ENCODE measurements around the gene NFASC.

Gene NFASC

DNA sequence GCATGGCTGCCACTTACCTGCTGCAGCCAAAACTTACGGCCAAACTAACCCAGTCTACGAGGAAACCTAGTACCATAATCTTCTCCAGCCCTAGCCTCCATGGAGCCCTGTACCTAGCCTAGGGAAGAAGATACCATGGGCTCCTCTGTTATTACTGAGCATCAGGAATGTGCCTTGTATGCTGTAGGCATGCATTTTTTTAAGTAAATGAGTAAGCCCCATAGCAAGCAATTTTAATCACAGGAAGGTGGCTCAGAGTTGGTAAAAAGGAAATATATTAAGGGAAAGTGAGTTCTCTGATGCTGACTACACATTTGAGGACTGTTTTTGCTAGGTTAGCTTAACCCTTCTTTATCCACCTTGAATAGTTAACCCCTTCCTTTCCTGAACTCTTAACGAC is 21.2 kb downstream of the NFASC start:
- DNase-seq: no peak

DNA sequence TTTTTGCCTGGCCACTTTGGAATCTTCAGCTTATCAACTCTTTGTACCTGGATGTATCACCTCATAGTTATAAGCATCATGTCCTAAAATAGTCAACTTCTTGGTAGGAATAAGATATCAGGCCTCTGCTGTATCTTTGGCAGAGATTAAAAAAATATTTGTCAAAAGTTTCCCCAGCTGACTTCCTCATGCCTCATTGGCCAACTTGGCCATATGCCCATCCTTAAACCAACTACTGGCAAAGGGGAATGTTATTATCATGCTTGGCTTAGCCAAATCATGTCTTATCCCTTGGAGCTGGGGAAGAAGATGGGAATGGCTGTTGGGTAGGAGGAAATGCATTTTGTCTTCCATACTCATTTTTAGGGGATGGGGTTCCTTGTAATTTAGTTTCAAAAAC is 23.4 kb downstream of the NFASC start:
- DNase-seq: no peak

DNA sequence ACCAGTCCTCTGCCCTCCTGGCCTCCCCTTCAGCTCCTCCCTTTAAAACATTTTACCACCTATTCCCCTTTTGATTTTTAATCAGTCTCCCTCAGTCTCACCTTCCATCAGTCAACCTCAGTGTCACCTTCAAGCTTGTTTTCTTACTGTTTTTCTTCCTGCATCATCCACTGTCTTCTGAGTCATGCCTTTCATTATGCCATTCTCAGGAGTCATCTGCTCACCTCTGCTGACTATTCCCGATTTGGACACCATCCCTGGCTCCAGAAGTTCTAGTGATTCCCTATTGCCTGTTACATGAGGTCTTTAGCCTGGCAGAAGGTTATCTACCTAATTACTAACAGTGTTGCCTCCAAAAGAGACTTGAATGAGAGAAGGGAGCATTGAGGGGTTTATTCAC is 23.9 kb downstream of the NFASC start:
- DNase-seq: no peak

DNA sequence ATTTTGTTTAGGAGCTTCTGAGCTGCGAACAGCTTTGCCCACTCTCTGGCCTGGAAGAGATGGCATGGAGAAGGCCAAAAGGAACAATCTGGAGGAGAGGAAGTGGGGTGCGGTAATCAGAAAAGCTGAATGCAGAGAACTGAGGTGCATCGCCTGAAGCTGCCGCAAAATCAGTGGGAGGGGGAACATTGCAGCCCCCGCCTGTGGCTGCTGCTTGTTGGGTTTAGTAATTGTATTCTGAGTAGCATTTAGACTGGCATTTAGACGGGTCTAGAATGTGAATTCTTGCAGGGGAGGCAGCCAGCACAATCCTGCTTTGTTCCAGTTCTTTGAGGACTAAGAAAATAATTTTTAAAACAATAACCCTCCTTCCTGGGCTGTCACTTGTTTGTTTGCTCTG is 25.4 kb downstream of the NFASC start:
- DNase-seq: no peak

DNA sequence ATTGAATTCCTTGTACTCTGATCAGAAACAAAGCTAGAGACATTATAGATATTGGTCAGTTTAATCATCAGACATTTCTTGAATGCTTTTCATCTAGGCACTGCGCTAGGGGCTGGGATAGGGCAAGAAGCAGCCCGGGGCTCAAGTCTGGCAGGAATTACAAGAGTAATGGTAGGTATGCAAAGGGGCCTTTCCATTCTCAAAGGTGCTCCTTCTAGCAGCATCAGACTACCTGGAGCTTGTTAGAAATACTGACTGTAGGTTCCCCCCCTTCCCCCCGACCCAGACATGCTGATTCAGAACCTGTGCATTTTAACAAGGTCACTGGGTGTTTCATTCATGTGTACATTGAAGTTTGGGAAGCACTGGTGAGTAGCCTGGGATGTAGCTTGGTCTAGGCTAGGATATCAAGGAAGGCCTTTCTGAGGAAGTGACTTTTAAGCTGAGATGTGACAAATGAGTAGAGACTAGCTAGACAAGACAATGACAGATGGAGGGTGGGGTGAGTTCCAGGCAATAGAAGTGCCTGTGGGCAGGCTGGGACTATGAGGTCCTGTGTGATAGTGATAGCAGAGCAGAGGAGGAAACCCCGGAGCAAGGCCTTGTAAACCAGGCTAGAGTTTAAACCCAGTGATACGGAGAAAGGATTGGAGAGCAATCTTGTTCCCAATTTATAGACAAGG is 26.3 kb downstream of the NFASC start:
- no peak for DNase-seq

DNA sequence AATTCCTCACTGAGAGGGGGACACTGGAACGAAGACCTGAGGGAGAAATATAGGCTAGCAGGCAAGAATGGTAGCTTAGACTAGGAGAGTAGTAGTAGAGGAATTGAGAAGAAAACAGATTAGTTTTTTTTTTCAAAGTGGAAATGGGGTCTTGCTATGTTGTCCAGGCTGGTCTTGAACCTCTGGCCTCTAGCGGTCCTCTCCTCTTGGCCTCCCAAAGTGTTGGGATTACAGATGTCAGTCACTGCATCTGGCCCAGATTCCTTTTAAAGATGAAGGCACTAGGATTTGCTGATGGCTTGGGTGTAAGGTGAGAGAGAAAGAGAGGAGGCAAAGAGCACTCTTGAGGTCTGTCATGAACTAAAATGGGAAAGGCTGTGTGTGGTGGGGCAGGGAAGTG is 30.1 kb downstream of the NFASC start:
- no peak for DNase-seq

DNA sequence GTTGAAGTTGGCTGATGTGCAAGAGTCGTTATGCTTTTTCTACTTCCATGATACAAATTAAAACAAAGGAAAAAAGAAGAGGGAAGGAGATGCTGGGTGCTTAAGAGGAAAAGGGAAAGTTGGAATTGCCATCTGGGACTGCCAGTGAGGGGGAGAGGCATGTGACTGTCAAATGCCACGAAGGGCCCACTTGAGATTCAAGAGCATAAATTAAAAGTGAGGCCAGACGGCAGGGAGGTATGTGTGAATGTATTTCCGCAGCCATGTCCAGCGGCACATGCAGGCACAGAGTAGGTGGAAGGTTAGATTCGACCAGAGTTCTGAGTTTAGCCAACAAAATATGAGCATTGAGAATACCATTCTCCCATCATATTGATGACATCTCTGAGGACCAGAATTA is 32.0 kb downstream of the NFASC start:
- DNase-seq: no peak

DNA sequence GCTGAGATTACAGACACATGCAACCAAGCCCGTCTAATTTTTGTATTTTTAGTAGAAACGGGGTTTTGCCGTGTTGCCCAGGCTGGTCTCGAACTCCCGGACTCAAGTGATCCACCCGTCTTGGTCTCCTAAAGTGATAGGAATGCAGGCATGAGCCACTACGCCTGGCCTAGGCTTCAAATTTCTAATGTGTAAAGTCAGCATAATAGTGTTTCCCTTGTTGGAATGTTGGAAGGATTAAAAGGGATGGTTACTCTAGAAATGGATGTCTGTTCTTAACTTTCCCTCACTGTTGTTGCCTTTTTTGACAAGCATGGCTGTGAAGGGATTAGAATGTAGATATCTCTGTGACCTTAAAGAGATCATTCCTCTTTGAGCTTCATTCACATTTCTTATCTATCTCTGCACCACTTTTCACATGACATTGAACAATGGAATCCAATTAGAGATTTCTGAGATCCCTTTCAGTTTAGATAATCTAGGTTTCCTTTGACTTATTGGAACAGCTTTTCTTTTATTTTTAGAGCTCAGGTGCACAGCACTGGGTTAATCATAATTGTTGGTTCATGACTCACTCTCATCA is 33.7 kb downstream of the NFASC start:
- no peak for DNase-seq

DNA sequence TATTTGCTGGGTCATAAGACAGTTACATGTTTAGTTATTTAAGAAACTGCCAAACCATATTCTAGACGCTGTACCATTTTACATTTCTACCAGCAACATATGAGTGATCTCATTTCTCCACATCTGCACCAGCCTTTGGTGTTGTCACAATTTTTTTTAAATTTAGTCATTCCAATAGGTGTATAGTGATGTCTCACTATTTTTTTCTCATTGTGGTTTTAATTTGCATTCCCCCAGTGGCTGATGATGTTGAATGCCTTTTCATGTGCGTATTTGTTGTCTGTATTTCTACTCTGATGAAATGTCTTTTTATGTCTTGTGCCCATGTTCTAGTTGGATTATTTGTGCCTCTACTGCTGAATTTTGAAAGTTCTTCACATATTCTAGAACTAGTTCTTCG is 38.4 kb downstream of the NFASC start:
- DNase-seq: no peak

DNA sequence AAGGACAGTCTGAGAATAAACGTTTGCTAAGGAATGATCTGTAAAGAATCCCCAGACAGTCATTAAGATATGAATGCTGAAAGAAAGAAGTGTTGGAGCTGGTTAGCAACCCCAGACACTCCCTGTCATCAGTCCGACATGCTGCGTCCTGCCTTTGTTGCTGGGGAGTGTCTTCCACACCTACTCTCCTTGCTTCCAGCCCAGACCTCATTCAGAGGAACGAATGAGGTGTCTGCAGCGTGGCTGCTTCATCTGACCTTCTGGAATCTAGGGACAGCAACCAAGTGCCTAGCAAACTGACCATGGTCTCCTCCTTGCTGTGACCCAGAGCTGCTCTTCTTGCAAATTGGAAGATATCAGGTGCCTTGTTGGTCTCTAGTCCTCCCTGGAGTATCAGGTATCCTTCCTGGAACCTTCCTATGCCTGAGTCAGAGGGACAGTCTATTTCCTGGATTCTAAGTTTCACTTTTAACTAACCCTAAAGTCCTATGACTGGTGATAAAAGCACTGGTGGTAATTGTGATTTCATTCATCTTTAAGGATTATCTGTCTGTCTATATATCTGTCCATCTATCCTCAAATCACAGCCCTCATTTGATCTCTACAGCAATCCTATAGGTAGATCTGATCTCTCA is 45.3 kb downstream of the NFASC start:
- DNase-seq: no peak

DNA sequence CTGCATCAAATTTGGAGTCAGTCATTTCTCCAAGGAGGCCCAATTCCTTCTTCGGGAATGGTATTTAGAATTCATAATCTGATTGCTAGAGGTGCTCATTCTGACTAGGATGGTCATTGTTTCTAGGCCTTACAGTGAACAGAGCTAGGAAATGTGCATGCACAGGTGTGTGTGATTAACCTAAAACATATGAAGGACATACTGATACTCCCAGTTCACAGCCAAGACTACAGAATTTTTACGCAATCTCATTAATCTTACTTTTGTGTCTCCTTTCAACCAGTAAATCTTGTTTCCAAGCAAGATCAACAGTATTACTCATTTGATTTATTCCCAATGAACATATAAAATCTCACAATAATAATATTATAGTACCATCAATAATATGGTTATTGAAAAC is 47.1 kb downstream of the NFASC start:
- DNase-seq: no peak

DNA sequence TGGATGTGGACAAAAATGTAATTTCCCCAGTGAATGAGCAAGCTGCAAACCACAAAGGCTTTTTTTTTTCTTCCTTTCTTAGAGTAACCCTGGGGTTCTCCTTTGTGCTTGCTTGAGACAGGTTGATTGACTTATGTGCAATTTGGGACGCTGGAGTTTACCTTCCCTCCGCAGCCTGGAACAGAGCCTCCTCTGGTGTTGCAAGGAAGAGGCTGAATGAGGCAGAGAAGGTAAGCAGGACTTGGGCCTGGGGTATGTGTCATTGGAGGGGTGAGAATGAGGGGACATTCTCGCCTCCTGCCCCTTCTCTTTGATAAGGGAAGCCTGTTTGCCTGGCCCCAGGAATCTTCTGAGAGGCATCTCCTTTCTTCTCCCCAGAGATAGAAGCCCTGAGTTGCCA is 49.8 kb downstream of the NFASC start:
- no peak for DNase-seq

DNA sequence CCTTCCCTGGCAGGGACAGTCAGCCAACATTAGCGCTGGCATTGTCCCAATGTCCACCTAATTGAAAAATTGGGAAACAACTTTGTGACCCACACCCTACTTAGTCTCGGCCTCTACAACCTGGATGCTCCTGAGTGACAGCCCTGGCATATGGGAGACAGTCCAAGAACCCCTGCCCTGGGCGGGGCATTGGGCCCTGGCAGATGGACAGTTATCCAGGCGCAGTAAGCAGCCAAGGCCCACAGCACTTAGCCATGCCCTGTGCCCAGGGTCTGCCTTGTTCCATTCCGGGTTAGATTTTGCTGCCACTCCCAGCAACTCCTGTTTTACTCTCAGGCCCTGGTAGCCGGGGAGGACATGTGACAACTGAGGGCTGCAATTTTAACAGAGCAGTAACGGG is 50.3 kb downstream of the NFASC start:
- DNase-seq: no peak

DNA sequence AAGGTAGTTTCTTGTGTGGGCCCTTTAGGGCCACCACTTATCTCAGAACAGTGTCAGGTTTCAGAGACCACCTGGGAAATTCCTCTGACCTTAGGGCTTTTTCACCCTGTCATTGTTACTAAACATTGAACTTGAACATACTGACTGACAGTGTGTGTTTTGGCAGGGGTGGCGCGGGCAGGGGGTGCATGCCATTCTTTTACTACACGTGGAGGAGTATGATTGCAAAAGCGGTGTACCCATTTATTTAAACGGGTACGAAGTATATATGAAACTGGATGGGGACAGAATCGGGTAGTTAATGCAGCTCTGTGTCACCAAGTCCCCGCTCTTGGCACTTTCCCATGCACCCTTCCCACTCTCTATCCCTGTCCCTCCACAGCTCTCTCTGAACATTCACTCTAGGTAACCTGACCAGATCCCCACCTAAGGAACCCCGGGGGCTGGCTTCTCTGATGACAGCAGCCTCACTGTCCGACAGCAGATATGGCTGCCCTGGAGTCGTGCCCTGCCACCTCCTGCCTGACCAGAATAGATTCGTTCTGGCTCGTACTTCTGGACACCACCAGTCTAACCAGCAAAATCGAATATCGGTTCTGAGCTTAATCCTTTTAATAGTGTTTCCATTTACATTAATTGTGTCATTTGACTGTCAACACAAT is 51.3 kb downstream of the NFASC start:
- DNase-seq: no peak

DNA sequence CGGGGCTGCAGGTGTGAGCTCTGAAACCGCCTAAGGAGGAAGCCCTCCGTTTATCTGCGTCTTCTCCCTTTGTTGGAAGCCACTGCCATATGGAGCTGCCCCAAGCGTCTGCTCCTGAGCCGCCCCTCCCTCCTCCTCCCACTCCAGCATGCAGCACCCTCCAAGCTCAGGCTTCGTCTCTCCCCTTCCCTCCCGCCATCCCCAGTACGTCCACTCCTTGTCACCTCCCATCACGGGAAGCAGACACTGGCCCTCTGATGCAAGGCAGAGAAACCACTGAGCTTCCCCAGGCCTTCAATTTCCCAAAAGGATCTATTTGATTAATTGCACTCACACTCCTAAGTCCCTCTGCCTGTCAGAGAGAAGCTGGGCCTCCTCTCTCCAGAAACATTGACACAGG is 52.5 kb downstream of the NFASC start:
- no peak for DNase-seq

DNA sequence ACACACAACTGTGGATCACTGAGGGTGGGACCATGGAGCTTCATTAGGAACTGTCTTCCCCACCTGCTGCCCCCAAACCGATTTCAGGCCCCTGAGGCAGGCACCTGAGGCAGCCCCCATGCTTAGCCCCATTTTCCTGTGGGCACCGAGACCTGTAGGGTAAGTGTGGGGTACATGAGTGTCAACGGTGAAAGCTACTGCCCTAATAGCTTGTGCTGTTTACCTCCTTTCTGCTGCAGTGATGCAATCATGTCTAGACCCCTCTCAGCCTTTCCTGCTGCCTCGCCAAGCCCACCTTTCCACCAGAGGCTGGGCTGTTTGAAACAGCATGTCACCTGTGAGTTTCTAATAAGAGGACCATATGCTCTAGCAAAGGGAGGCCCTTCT is 53.0 kb downstream of the NFASC start:
- DNase-seq: no peak

DNA sequence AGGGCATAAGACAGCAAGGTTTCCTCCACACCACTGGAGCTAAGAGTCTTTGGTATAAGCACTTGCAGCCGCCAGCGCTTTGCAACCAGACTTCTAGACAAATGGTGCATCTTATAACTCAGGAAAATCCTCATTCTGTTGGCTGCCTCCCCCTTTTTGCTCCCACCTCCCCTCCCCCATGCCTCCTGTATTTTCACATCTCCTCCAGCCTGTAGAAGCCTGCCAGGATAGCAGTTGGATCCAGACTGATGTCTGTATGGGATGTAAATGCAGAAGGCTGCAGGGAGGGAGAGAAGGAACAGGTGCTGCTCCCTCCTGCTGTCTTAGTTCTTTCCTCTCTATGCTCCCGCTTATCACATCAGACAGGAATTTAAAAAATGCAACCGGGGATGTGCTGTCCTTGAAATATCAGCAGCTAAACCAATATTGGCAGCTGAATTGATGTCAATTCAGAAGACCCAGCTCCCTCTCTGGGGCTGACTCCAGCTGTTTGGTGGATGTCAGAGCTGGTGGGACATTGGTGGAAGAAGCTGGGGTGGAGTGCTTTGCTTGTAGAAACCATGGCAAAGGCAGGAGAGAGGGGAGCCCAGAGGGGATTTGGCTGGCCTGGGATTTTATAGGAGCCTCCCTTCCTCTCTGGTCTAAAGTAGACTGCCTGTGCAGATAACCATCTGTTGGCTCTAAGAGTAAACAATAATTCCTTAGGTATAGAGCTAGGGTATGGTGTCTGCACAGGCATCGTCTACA is 53.5 kb downstream of the NFASC start:
- no peak for DNase-seq

DNA sequence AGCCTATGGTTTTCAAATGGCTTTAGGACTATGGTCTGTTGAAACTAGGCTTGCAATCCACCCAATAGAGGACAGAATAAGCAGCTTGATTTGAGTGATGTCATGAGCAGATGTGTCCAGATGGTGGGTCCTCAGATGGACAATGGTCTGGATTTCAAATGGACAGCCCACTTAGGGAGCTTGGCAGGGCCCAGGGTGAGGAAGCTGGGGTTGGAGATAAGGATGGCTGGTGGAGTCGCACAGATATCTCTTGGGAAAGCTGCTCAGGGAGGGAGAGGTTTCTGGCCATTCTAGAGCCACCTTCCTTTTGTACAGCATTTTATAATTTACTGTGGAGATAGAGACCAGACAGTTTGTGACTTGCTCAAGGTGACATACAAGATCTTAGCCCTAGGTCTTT is 55.0 kb downstream of the NFASC start:
- no peak for DNase-seq

DNA sequence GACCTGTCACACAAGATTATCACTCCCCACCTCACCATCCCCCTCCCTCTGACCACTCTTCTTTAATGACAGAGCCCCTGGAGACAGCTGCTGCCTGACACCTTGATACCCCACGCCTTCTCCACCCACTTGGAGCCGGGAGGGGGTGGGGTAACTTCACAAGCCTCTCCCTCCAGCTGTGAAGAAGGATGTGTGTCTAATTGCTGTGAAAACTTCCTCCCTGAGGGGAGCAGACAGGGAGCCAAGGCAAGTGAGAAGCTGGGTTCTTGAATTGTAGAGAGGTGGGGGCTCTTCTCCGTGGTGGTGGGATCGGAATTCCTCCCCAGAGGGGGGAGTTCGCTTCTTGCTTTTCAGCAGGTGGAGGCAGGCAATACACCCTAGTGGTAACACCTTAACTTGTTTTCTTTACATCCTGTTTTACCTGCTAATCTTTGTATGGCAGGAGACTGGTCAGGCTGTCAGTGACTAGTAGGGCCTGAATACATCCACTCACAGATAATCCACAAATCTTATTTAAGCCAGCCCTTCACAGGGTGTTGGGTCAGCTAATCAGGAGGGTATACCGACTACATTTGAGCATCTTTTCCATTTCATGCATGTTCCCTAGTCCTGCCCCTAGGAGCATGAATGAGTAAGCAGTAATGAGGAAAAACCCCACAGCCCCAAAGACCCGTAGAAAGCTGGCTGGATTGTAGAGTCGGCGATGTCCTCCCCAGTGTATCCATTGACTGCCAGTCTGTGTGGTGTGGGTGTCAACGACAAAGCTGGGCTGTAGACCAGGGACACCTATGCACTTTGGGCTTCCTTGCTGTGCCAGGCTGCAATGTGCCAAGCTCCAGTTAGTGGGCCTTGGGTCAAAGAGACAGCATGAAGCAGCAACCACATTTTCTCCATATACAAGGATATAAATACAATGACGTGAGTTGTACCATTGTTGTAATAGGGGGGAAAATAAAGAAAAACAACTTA is 57.3 kb downstream of the NFASC start:
- DNase-seq: no peak

DNA sequence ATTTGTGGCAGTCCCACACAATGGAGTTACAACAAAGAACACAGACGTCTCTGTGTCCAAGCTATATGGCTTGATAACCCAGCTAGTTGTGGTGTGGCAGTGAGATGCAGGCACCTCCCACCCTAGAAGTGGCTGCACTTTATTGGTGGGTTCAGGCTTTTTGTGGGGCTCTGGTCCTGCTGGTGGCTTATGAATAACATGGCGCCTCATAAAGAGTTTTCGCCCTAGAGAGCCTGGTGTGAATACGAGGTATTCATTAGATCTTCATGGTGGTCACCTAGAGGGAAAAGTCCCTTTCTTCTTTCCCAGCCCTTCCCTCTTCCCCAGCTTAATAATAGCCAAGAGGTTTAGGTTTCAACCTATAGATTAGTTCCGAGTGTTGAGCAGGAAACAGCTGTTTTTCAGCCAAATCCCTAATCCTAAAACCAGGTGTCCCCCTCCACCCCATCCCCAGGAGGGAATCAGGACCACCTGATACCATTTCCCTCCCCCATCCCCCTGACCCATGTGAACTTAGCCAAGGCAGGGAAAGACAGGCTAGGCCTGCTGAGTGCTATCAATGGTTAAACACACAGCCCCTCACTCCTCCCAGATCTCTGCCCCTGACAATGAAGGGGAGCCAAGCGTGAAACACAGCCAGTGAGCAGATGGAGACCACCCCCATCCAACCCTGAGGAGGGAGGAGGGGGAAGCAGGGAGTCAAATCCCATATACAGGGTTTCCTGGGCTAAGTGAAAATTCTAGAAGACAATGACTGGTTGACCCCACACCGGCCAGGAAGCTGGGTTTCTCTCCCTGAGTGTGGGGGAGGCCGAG is 58.2 kb downstream of the NFASC start:
- no peak for DNase-seq

DNA sequence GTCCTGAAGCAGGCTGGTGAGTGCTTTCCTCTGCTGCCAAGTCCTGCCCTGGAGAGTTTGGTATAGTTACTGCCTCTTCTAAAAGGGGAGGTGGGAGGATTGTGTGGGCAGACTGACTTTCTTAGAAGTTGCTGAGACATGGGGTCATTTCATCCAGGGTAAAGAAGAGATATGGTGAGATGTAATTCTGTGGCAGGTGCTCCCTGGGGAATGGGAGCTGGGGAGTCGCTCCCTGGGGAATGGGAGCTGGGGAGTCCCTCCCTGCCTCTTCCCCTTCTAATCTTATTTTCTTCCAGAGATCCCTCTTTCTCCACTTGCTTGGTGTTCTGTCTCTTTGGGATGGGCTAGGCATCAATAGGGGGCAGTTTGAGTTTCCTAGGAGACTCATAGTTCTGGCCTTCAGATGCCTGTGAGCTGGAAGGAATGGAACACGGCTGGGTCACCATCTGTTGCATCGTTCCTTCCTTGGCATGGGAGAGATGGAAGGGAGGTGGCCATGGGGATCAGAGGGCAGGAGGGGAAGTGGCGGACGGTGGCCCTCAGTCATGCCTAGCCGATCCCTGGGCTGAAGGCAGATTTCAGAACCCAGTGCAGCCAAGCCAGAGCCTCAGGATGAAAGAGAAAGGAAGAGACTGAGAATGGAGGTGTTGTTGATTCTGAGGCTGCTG is 59.0 kb downstream of the NFASC start:
- DNase-seq: no peak

Measured in inflammatory macrophage treated with lipopolysaccharide for 1 hour (primary cell).